Stomach (tissue), 9 donors: ENCODE measurements around the gene RXRA. TPM values are rescaled to one million over a fixed set of nuclear protein-coding genes. Genes with fewer than 3 reads are reported as not detected.

Experiments
- DNase-seq, 2 donors: peaks; one replicate each; pipeline versions ENCODE4 v3.0.0 to v3.0.0-alpha.2; 2013 to 2019
- H3K27ac ChIP-seq, 5 donors: fragments of 200-600 bp in 4 of 5; sonication (generic) in 4 of 5; one replicate each; pipeline ENCODE4 v1.5.1; 2013 to 2019; ENCODE audit warnings: mild to moderate bottlenecking in 1 of 5, moderate library complexity in 1 of 5
- H3K27me3 ChIP-seq, 3 donors: fragments of 200-600 bp; sonication (generic); one replicate each; pipeline ENCODE4 v1.5.1; 2017 to 2019; ENCODE audit warnings: mixed run types in 1 of 3
- H3K36me3 ChIP-seq, 4 donors: fragments of 200-600 bp; sonication (generic); 1 replicate in 3 of 4; 2 replicates in 1 of 4; pipeline ENCODE4 v1.5.1; 2016 to 2019
- H3K4me1 ChIP-seq, 4 donors: fragments of 200-600 bp; sonication (generic); one replicate each; pipeline ENCODE4 v1.5.1; 2016 to 2019
- H3K4me3 ChIP-seq, 4 donors: fragments of 200-600 bp; sonication (generic) in 3 of 4; one replicate each; pipeline ENCODE4 v1.5.1; 2016 to 2019; ENCODE audit warnings: mild to moderate bottlenecking in 1 of 4
- H3K9me3 ChIP-seq, 4 donors: fragments of 200-600 bp; sonication (generic); one replicate each; pipeline ENCODE4 v1.5.1; 2016 to 2019
- EP300 ChIP-seq: sonication (generic); formaldehyde crosslinking; IDR thresholded peaks from one replicate; pipeline ENCODE4 v1.6.1; 2017; ENCODE audit warnings: antibody characterized with exemption
- POLR2A ChIP-seq, 4 donors: fragments of 450-650 bp; IDR thresholded peaks; one replicate each; pipeline ENCODE4 v1.6.1; 2016; ENCODE audit warnings: antibody characterized with exemption in 4 of 4, control low read depth in 2 of 4, mild to moderate bottlenecking in 1 of 4, moderate library complexity in 1 of 4
- POLR2AphosphoS5 ChIP-seq, 3 donors: sonication (generic); formaldehyde crosslinking; IDR thresholded peaks; one replicate each; pipeline ENCODE4 v1.6.1; 2016; ENCODE audit warnings: antibody characterized with exemption in 3 of 3
- WGBS, 5 donors: extraction: QIAGEN DNeasy Blood & Tissue Kit in 3 of 5; methylation state at CpG; one replicate each; pipeline versions ENCODE4 v1.1.5 to v1.1.7; 2013 to 2018; 5-methylcytosine and 5-hydroxymethylcytosine counted together
- intact Hi-C: fragments of 100-400 bp; cut with DNase I; formaldehyde crosslinking; loops from one replicate; pipeline ENCODE4 v1.15.1; 2023; ENCODE audit warnings: low total_unique reads
- polyA plus RNA-seq, 3 donors: library from polyadenylated mRNA; stranded (reverse); fragments of 200-250 nt; gene quantifications; one replicate each; pipeline ENCODE4 v1.2.3, GENCODE V29; 2013
- total RNA-seq, 5 donors: library from RNA; depleted of rRNA; stranded (reverse); fragments of >200 nt; gene quantifications; one replicate each; pipeline versions ENCODE4 v1.1.0 to v1.2.3, GENCODE V29; 2014 to 2016
- TF ChIP-seq, protein P1 (sequence below), 7 experiments: fragments of 450-650 bp in 4 of 7; fragments of 200-600 bp in 3 of 7; sonication (generic) in 3 of 7; IDR thresholded peaks; one replicate each; pipeline ENCODE4 v1.5.1; 2016 to 2019; ENCODE audit warnings: antibody characterized with exemption in 7 of 7, control low read depth in 2 of 7, mild to moderate bottlenecking in 1 of 7
- donor health status: healthy with polysubstance abuse.
- donor health status: Bipolar disorder and iron deficiency.
- donor health status: healthy.

The RXRA gene
- total and polyA plus RNA-seq, 8 donors = 14.0 to 68.4 (median 29.3) TPM

DNA sequence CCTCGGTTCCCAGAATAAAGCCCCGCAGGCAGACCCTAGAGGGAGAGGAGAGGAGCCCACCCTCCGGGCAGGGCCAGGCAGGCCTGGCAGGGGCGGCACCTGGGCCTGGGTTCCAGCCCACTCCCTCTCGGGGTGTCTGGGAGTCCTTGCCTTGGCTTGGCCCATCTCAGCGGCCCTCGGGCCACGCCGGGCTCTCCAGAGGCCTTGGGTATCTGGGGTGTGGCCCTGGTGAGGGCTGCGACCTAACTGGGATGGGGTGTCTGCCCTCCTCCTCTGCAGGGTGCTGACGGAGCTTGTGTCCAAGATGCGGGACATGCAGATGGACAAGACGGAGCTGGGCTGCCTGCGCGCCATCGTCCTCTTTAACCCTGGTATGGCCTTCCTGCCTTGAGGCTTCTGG is 105.4 kb downstream of the RXRA start:
- WGBS, 5 donors = 68 to 89% (median 84%) methylated on average over 7 to 16 of the region's 16 CpGs
- H3K9me3 ChIP-seq = no peaks in the 10 kb centered on the region
- peaks cover 20 to 67% (median 62%) of the 10 kb centered on the region in 4 donors for H3K36me3 ChIP-seq
- peaks cover 49 to 62% (median 59%) of the 10 kb centered on the region in 4 donors for H3K4me1 ChIP-seq
- no peaks in the 10 kb centered on the region for H3K27me3 ChIP-seq
- intact Hi-C loops = loop anchor here (10.0 kb wide), 1 partner anchor 97 kb away; no protein-coding TSS in a partner anchor
- DNase-seq = no peak
- H3K4me3 ChIP-seq = no peak overlapping the region
- TF ChIP-seq POLR2A (IDR thresholded peaks at IDR 0.05) (no peak), EP300 (no peak), POLR2AphosphoS5 (IDR thresholded peaks at IDR 0.05) (no peak)
- TF ChIP-seq, protein P1, sequence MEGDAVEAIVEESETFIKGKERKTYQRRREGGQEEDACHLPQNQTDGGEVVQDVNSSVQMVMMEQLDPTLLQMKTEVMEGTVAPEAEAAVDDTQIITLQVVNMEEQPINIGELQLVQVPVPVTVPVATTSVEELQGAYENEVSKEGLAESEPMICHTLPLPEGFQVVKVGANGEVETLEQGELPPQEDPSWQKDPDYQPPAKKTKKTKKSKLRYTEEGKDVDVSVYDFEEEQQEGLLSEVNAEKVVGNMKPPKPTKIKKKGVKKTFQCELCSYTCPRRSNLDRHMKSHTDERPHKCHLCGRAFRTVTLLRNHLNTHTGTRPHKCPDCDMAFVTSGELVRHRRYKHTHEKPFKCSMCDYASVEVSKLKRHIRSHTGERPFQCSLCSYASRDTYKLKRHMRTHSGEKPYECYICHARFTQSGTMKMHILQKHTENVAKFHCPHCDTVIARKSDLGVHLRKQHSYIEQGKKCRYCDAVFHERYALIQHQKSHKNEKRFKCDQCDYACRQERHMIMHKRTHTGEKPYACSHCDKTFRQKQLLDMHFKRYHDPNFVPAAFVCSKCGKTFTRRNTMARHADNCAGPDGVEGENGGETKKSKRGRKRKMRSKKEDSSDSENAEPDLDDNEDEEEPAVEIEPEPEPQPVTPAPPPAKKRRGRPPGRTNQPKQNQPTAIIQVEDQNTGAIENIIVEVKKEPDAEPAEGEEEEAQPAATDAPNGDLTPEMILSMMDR (IDR thresholded peaks at IDR 0.05) = no peak
- peak overlapping the region in 3 of 5 donors; percentile 87 to 91 (median 91) for H3K27ac ChIP-seq

DNA sequence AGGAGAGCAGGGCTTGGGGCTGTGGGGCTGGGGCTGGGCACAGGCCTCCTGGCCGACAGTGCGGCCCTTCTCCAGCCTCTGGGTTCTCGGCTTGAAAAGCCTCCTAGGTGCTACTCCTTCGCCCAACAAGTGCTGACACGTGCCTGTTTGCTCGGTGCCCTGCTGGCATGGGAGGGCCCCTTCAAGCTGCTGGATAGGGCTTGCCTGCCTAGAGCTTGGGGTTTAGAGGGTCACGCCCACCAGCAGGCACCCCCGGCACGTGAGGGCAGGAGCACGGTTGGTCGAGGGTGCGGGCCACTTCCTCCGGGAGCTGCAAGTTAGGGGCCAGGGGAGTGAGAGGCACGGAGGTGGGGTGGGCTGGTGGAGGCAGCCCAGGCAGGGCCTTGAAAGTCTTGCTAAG is 106.2 kb downstream of the RXRA start:
- peaks cover 58 to 71% (median 66%) of the 10 kb centered on the region in 4 donors for H3K4me1 ChIP-seq
- H3K36me3 ChIP-seq = peaks cover 23 to 71% (median 67%) of the 10 kb centered on the region in 4 donors
- H3K27me3 ChIP-seq = no peaks in the 10 kb centered on the region
- H3K4me3 ChIP-seq = no peak overlapping the region
- WGBS, 5 donors = 43 to 72% (median 57%) methylated on average over 10 to 14 of the region's 14 CpGs
- peak overlapping the region in 4 of 5 donors; percentile 78 to 91 (median 89) for H3K27ac ChIP-seq
- TF ChIP-seq, protein P1 (IDR thresholded peaks at IDR 0.05) = no peak
- TF ChIP-seq EP300 = no peak
- no peak for TF ChIP-seq POLR2A (IDR thresholded peaks at IDR 0.05)
- no peak for TF ChIP-seq POLR2AphosphoS5 (IDR thresholded peaks at IDR 0.05)
- intact Hi-C loops = loop anchor here (10.0 kb wide), 1 partner anchor 98 kb away; no protein-coding TSS in a partner anchor
- no peaks in the 10 kb centered on the region for H3K9me3 ChIP-seq
- no peak for DNase-seq

DNA sequence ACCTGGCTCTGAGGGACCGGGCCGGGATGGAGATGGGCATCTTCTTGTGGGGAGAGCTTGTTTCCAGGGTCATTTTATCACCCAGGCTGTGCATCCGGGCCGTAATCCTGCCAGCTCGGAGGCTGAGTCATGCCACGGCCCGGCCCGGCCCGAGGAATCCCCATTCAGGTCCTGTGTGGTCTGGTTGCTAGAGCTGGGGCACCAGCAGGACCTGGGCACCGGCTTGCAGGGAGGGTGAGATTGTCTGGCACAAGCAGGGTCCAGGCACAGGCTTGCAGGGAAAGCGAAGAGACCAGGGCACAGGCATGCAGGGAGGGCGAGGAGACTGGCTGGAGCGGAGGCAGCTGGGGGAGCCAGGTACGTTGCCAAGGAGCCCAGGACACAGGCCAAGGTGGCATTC is 106.8 kb downstream of the RXRA start:
- Histone ChIP-seq H3K4me3 (no peak overlapping the region), H3K27me3 (no peaks in the 10 kb centered on the region), H3K27ac (peak overlapping the region; percentile 4 to 91 (median 87)), H3K9me3 (no peaks in the 10 kb centered on the region), H3K4me1 (peaks cover 64 to 77% (median 73%) of the 10 kb centered on the region in 4 donors), H3K36me3 (peaks cover 23 to 74% (median 64%) of the 10 kb centered on the region in 4 donors)
- WGBS, 5 donors = 25 to 57% (median 48%) methylated on average over 11 to 14 of the region's 14 CpGs
- intact Hi-C loops = loop anchor here (10.0 kb wide), 1 partner anchor 98 kb away; no protein-coding TSS in a partner anchor
- DNase-seq = peak in 1 of 2 donors; percentile 45
- TF ChIP-seq EP300 (no peak), POLR2A (IDR thresholded peaks at IDR 0.05) (no peak), POLR2AphosphoS5 (IDR thresholded peaks at IDR 0.05) (no peak)
- TF ChIP-seq, protein P1 (IDR thresholded peaks at IDR 0.05) = no peak

DNA sequence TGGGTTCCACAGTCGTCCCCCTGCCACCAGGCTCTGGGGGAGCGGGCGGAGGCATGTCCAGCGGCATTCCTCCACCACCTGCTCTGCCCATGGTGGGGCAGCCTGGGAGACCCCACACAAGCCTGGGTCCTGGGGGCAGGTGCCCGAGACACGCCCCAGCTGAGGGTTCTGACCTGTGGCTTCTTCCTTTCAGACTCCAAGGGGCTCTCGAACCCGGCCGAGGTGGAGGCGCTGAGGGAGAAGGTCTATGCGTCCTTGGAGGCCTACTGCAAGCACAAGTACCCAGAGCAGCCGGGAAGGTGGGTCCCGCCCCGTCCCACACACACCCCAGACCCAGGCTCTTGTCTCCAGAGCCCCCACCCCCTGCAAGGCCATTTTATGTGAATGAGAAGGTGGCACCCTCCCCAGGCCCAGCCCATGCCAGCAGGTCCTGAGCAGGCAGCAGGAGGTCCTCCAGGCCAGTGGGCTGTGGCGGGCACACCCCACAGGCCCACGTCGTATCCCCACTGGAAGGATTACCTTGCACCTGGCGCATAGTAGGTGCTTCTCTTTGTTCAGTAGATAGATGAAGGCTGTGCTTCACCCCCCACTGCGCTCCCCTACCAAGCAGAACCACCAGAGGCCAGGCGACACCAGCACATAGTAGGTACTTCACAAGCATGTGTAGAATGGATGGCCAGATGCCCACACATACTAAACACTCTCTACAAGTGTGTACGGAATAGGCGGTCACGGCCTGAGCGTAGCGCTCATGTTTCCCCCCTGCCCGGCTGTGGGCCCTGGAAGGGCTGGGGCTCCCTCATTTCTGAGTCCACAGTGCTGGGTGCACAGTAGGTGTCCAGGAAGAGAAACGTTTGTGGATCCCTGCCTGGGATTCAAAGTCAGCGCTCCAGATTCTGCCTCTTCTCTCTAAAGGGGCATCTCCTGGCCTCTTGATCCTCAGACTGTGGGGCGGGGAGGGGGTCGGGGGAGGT is 107.9 kb downstream of the RXRA start:
- DNase-seq = peak in 1 of 2 donors; percentile 65
- intact Hi-C loops = loop anchor here (10.0 kb wide), 1 partner anchor 99 kb away; no protein-coding TSS in a partner anchor
- Histone ChIP-seq H3K9me3 (no peaks in the 10 kb centered on the region), H3K27me3 (no peaks in the 10 kb centered on the region), H3K4me3 (peak overlapping the region in 2 of 4 donors; percentile 19 to 32), H3K36me3 (peaks cover 23 to 66% (median 56%) of the 10 kb centered on the region in 4 donors), H3K4me1 (peaks cover 67 to 84% (median 78%) of the 10 kb centered on the region in 4 donors), H3K27ac (peak overlapping the region; percentile 78 to 91 (median 87))
- TF ChIP-seq, protein P1 (IDR thresholded peaks at IDR 0.05) = no peak
- TF ChIP-seq EP300 = no peak
- TF ChIP-seq POLR2AphosphoS5 (IDR thresholded peaks at IDR 0.05) = no peak
- no peak for TF ChIP-seq POLR2A (IDR thresholded peaks at IDR 0.05)
- WGBS, 5 donors = 58 to 78% (median 68%) methylated on average over 20 to 30 of the region's 30 CpGs
